ENCODE results near the gene MEIS3. TPM values are rescaled to one million over a fixed set of nuclear protein-coding genes. Genes with fewer than 3 reads are reported as not detected.

The MEIS3 gene
- total RNA-seq, 1 donor from 2014 or later, result 11.3 TPM

DNA sequence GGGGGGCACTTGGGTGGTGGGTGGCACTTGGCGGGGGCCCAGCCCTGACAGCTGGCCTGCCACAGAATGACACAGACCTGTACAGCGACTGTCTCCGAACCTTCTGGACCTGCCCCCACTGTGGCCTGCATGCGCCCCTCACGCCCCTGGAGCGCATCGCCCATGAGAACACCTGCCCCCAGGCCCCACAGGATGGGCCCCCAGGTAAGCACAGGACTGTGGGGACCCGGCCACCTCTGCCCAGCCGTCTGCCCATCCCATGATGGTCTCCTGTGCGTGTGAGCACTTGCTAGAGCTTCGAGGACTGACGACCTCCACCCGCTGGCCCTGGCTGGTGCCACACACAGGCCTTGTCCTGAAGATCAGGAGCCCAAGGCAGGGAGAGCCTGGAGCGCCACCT lies 38.2 kb downstream of the MEIS3 start:
- Histone ChIP-seq H3K4me3 (ENCODE audit: low read depth, low read length) (no peak overlapping the region), H3K27me3 (ENCODE audit: control insufficient read depth, insufficient read depth, low read length) (no peaks in the 10 kb centered on the region), H3K36me3 (ENCODE audit: control insufficient read depth, insufficient read depth, low read length) (peaks cover 34% of the 10 kb centered on the region)
- no peak for DNase-seq (ENCODE audit: low read depth)
- FAIRE-seq, result no peak
- TF ChIP-seq, protein P1, sequence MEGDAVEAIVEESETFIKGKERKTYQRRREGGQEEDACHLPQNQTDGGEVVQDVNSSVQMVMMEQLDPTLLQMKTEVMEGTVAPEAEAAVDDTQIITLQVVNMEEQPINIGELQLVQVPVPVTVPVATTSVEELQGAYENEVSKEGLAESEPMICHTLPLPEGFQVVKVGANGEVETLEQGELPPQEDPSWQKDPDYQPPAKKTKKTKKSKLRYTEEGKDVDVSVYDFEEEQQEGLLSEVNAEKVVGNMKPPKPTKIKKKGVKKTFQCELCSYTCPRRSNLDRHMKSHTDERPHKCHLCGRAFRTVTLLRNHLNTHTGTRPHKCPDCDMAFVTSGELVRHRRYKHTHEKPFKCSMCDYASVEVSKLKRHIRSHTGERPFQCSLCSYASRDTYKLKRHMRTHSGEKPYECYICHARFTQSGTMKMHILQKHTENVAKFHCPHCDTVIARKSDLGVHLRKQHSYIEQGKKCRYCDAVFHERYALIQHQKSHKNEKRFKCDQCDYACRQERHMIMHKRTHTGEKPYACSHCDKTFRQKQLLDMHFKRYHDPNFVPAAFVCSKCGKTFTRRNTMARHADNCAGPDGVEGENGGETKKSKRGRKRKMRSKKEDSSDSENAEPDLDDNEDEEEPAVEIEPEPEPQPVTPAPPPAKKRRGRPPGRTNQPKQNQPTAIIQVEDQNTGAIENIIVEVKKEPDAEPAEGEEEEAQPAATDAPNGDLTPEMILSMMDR (IDR thresholded peaks at IDR 0.05; ENCODE audit: insufficient read depth, low read length, severe bottlenecking), result no peak

DNA sequence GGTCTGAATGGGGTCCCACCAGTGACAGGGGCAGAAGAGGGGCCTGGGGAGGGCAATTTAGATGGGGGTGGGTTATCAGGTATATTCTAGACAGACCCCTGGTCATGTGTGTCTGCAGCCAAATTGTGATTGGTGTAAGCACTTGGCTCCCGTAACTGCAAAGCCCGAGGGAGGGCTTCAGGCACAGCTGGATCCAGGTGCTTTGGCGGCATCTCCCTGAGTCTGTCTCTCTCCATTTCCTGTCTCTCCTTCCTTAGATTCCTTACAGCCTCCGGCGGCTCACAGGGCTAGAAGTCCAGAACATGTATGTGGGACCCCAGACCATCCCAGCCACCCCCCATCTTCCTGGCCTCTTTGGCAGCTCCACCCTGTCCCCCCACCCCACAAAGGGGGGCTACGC lies 38.8 kb downstream of the MEIS3 start:
- no peak for FAIRE-seq
- TF ChIP-seq, protein P1 (IDR thresholded peaks at IDR 0.05; ENCODE audit: insufficient read depth, low read length, severe bottlenecking), result no peak
- peaks cover 36% of the 10 kb centered on the region for H3K36me3 ChIP-seq (ENCODE audit: control insufficient read depth, insufficient read depth, low read length)

DNA sequence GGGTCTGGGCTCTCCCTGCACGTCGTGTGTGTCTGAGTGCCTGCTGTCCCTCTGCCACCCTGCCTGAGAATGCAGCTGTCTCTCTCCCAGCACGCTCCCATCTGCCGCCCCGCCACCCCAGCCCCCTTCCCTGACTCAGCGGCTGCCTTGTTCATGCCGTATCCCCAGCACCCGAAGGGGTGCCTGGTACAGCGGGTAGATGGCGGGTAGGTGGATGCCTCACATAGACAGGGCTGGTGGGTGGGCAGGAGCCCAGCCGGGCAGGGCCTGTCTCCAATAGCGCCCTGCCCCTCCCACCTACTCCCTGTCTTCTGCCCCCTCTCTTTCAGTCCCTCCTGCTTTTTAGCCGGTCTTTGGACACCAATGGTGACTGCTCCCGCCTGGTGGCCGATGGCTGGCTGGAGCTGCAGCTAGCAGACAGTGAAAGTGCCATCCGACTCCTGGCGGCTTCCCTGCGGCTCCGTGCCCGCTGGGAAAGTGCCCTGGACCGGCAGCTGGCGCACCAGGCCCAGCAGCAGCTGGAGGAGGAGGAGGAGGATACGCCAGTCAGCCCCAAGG lies 39.9 kb downstream of the MEIS3 start:
- no peak for FAIRE-seq
- H3K27me3 ChIP-seq (ENCODE audit: control insufficient read depth, insufficient read depth, low read length), result no peaks in the 10 kb centered on the region
- no peak overlapping the region for H3K4me3 ChIP-seq (ENCODE audit: low read depth, low read length)
- TF ChIP-seq, protein P1 (IDR thresholded peaks at IDR 0.05; ENCODE audit: insufficient read depth, low read length, severe bottlenecking), result no peak
- DNase-seq (ENCODE audit: low read depth), result no peak
- peaks cover 42% of the 10 kb centered on the region for H3K36me3 ChIP-seq (ENCODE audit: control insufficient read depth, insufficient read depth, low read length)

More for the DNA sequence above, 38.8 kb downstream of the MEIS3 start:
- Histone ChIP-seq H3K4me3 (ENCODE audit: low read depth, low read length) (no peak overlapping the region), H3K27me3 (ENCODE audit: control insufficient read depth, insufficient read depth, low read length) (no peaks in the 10 kb centered on the region)
- DNase-seq (ENCODE audit: low read depth), result no peak

DNA sequence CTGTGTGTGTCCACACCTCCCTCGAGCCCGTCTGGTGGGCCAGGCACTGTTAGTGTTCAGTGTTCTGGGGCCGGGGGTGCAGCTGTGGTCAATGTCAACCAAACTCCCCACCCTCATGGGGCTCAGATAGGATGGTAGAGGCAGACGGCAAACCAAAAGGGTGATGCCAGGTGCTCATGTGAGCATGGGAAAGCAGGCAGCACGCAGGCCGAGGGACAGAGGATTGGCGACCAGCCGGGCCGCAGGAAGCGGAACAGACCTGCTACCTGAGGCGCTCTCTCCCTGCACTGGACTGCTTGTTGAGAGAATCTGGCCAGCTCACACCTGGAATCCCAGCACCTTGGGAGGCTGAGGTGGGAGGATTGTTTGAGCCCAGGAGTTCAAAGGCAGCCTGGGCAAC lies 41.1 kb downstream of the MEIS3 start:
- TF ChIP-seq, protein P1 (IDR thresholded peaks at IDR 0.05; ENCODE audit: insufficient read depth, low read length, severe bottlenecking), result no peak
- H3K36me3 ChIP-seq (ENCODE audit: control insufficient read depth, insufficient read depth, low read length), result peaks cover 46% of the 10 kb centered on the region
- no peaks in the 10 kb centered on the region for H3K27me3 ChIP-seq (ENCODE audit: control insufficient read depth, insufficient read depth, low read length)
- FAIRE-seq (no peak), DNase-seq (ENCODE audit: low read depth) (no peak)
- no peak overlapping the region for H3K4me3 ChIP-seq (ENCODE audit: low read depth, low read length)

DNA sequence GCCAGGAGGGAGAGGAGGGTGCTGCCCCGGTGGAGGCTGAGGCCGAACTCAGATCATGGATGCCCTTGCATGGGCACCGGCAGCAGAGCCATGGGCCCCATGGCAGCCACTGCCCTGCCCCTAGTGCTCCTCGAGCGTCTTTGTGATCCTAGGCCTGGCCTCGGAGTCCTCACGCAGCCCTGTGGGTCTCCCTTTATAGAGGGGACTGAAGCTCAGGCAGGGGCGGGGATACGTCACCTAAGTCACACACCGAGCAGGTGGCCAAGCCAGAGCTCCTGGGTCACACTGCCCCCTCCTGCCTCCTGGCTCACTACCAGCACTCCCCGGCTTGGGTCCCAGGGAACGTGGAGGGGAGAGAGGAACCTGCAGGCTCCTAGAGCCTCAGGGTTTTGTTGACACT lies 41.5 kb downstream of the MEIS3 start:
- Histone ChIP-seq H3K27me3 (ENCODE audit: control insufficient read depth, insufficient read depth, low read length) (no peaks in the 10 kb centered on the region), H3K36me3 (ENCODE audit: control insufficient read depth, insufficient read depth, low read length) (peaks cover 47% of the 10 kb centered on the region), H3K4me3 (ENCODE audit: low read depth, low read length) (no peak overlapping the region)
- no peak for DNase-seq (ENCODE audit: low read depth)
- no peak for FAIRE-seq
- TF ChIP-seq, protein P1 (IDR thresholded peaks at IDR 0.05; ENCODE audit: insufficient read depth, low read length, severe bottlenecking), result no peak

DNA sequence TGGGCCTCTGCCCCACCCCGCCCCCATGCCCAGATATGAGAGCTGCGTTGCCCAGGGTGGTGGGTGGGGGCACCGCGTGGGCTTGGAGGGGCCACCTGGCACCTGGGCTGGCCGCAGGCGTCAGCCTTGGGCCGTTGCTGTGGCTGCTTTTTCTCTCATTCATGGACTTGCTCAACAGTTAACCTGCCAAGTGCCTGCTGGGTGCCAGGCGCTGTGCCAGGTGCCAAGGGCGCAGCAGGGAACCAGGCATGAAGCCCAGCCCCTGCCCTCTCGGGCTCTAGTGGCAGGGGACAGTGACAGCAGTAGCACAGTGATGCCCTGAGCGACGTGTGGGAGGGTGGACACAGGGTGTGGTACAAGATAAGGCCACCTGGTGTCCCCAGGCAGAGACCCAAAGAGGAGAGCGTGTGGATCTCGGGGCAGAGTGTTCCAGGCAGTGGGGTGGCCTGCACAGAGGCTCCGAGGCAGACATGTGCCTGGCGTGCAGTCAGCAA lies 42.1 kb downstream of the MEIS3 start:
- TF ChIP-seq, protein P1 (IDR thresholded peaks at IDR 0.05; ENCODE audit: insufficient read depth, low read length, severe bottlenecking), result no peak
- FAIRE-seq (no peak), DNase-seq (ENCODE audit: low read depth) (no peak)
- Histone ChIP-seq H3K4me3 (ENCODE audit: low read depth, low read length) (no peak overlapping the region), H3K36me3 (ENCODE audit: control insufficient read depth, insufficient read depth, low read length) (peaks cover 50% of the 10 kb centered on the region), H3K27me3 (ENCODE audit: control insufficient read depth, insufficient read depth, low read length) (no peaks in the 10 kb centered on the region)

All from bronchial epithelial cell (primary cell).